HG03460 (cell line): ENCODE data around the gene LAMC1.

ENCODE experiments used
- ATAC-seq: cut with Tn5 transposase; IDR thresholded peaks from one replicate; pipeline ENCODE4 v1.9.1; 2021; ENCODE audit not compliant: unreplicated experiment

The LAMC1 gene

DNA sequence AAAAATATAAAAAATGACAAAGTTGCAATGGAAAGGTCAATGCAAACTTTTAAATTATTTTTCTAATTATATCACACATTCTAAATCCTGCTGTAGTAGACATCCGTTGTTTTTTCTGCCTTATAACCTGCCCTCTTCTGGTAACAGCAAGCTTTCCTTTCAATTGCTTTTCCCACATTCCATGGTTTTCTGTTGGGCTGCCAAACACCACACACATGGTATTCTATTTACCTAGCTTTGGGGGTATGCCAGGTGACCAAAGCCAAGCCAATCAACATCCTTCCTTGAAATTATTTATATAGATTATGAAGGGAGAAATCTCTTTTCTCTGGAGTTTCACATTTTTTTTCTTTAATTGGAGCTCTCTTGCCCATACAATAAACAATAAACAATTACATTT, 3.4 kb upstream of the LAMC1 start:
- no peak for ATAC-seq

DNA sequence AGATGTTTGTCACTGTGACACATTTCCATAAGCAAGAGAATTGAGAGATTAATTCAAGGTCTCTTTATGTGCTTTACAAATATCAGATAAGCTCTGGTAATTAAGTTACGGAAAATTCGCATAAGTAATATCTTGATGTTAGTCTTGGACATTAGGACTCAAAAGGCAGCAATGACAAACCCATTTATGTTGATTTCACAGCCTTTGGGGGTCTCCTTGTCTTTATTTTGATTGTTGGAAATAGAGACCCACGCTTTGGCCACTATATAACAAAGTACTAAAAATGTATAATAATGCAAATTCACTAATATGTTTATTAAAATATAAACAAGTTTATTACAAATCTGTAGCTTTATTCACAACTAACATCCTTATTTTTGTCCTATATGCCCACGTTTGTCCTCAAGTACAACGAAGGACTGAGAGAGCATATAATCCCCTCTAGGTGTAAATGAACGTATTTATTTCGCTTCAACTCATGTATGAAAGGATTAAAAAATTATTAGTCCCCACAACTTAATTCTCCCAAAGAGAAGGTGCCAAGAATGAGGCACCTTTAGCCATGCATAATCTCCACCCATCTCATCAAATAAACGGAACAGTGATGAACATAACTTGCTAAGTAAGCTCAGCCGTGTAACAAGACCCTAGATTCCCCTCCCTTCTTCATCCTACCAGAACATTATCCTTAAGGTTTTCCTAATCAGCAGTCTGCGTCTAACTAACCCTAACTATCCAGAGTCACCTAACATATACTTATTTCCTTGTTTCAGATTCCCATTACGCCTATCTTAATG, 1.6 kb upstream of the LAMC1 start:
- ATAC-seq = no peak

DNA sequence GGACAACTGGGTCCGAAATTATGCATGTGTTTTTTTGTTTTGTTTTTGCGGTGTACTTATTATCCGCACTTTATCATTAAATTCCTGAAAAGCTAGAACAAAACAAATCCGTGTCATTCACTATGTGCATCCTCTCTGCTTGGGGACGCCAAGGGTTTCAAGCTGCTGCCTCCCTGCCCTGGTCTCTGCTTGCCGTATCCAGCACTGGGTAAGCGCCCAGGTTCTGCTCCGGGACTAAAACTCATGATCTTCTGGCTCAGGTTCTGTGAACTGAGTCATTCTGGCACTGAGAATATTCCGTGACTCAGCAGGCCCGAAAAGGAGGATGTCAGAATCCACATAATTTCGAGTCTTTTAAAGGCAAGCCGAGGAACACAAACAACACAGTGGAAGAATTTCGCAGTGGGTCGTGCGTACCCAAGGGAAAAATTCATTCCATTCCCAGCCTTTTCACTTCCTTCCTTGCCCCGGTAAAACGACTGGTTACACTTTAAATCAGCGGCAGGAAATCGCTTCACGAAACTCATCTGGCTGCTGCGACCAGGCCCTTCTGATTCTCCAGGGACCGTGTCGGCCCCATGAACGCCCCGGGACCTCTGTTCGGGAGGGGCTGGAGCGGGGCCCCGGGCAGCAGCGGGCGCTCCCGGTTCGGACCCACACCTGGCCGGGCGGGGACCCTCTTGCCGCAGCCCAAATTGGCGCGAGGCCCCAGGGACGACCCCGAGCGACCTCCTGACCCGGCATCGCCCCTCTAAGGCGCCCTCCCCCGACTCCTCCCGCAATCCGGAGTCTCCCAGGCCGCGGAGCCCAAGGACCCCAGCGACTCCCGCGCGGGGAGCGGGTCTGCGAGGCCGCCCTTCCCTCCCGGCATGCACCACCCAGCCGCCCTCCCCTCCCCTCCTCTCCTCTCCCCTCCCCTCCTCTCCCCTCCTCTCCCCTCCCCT, 746 bp upstream of the LAMC1 start:
- peak; percentile 46 for ATAC-seq

DNA sequence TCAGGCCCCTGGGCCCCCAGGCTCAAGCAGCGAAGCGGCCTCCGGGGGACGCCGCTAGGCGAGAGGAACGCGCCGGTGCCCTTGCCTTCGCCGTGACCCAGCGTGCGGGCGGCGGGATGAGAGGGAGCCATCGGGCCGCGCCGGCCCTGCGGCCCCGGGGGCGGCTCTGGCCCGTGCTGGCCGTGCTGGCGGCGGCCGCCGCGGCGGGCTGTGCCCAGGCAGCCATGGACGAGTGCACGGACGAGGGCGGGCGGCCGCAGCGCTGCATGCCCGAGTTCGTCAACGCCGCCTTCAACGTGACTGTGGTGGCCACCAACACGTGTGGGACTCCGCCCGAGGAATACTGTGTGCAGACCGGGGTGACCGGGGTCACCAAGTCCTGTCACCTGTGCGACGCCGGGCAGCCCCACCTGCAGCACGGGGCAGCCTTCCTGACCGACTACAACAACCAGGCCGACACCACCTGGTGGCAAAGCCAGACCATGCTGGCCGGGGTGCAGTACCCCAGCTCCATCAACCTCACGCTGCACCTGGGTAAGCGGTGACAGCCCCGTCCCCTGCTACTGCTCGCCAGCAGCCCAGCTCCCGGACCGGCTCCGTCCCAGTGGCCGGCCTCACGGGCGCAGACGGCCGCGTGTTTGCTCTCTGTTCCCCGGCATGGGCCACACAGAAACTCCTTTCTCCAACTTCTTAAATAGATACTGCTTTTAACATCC, 539 bp downstream of the LAMC1 start:
- peak; percentile 59 for ATAC-seq

DNA sequence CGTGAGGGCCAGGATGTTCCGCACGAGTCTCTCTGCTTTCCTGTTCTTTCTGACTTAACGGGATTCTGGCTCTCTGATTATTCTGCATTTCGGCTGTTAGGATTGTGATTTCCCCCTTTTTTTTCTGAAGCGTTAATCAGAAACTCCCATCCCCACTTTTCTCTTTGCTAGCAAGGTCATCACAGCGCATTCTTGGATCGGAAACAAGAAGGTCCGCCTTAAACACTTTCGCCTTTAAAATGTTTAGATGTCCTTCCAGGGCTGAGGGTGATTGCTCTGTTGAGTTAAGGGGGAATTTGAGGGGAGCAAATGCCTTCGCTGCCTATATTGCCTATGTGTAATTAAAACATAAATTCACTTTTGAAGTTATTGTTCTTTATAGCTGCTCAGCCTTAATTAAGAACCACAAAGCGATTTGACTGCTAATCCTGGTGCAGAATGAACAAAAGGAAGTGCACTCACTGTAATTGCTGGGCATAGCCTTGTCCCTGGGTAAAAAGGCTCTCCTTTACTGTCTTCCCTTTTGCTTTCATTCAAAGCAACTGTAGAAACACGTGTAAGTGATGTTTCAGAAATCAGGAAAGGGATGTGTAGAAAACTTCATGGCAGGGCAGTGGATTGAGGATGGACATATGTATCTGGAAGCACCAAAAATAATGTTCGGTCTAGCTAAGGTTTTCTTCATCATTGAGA, 1.2 kb downstream of the LAMC1 start:
- ATAC-seq = no peak

DNA sequence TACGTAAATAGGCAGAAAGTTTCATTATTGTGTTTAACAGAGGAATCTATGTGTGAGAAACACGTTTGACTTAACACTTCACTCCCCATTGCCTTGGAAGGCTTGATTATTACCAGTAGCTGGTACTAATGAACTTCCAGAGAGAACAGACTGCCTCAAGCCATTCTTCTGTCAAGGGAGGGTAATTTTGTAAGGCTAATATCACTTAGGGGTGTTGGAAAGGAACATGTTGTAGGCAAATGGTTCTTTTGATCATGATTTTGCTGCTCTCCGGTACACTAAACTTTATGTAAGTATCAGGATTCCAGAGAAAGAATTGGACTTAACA, 1.8 kb downstream of the LAMC1 start:
- no peak for ATAC-seq

DNA sequence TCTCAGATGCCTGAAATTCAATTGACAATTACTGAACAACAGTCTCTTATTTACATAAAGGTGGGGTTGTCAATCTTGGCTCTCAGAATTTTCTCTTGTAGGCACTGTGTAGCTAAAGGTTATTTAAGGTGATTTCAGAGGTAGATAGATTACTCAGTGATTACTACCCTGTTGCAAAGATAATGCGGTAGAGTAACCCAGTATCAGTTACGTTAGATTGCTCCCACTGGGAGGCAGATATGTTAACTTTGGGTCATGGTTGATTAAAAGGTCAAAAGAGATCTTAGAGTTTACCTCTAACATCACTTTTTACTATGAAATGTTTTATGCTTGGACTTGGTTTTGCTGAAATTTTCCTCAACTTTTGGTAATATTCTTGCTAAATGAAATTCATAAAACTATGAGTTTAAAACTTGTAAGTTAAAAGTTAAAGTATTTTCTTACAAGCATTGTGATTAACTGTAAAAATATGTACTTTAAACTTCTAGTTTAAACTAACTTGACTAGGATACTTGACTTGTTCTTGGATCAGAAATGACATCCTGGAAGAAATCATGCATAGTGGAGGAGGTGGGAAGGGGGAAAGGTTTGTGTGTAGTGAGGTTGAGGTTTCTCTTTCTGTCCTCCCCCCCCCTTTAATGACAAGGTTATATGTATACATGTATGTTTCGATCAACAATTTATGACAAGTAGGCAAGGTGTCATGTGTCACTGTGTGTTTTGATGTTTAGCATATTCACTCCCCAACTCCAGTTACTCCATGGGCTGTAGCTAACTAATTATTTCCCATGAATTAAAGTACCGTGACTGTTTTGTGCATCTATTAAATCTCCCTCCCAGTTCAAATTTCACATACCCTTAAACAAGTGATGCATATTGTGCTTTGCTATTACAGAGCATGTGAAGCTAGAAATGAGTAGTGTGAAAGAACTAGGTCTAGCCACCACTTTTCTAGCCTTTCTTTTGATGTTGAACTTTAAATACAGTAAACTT, 2.9 kb downstream of the LAMC1 start:
- no peak for ATAC-seq

DNA sequence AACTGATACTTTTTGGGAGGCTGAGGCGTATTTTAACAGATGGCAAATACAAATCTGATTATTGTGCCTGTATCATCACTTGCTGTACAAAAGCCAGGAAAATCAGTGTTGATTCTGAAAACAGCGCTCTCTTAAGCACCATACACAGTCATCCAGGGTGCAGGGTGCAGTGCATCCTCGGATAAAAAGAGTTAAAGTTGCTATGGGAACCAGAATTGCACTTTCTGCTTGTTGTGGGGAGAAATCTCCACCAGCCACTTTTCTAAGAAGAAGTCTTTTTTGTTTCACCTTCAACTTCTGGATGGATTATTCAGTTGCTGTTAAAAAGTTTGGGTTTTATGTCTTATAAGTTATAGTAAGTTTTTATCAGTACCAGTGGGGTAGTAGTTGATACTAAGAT, 3.8 kb downstream of the LAMC1 start:
- no peak for ATAC-seq

DNA sequence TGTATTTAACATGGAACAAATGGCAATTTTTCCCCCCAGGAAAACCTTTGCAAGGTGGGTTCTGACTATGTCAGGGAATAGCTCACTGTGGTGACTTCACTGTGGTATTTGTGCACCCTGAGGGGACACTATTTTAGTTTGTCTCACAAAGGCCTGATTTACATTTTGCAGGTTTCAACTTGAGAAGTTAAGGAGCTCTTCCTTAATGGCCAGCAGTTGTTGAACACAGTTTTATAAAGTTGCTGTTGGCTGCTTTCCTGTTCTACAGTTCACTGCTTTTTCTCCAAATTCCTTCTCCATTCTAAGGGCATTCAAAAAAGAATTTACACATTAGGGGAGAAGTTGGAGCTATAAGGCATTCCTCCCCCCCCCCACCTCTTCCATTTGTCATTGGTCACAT, 4.6 kb downstream of the LAMC1 start:
- no peak for ATAC-seq

DNA sequence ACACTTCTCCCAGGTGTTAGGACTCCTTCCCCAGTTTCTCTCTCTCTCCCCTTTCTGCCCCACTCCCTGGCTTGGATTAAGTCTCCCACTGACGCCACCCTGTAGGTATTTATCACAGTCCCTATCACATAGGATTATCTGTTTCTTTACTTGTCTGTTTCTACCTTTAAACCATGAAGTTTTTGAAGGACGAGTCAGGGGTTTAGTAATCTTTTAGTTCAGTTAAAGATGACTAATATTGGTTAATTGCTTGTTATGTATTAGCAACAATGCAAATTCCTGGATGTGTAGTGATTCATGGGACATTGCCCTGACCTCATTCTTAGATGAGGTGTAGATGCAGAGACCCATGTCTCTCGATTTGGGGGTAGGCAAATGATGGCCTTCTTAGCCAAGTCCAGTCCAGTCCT, 6.4 kb downstream of the LAMC1 start:
- no peak for ATAC-seq

DNA sequence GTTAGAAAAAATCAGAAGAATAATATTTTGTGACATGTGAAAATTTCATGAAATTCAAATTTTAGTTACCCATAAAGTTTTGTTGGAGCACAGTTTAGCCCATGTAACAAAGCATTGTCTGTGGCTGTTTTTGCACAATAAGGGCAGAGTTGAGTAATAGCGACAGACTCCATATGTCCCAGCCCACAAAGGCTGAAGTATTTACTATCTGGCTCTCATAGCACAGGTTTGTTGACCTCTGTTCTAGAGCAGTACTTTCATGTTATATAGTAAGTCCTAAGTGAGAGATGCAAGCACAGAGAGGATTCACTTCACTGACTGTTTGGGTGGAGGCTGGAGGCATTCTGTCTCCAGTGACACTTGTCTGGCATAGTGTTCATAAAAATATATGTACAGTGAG, 6.8 kb downstream of the LAMC1 start:
- no peak for ATAC-seq

DNA sequence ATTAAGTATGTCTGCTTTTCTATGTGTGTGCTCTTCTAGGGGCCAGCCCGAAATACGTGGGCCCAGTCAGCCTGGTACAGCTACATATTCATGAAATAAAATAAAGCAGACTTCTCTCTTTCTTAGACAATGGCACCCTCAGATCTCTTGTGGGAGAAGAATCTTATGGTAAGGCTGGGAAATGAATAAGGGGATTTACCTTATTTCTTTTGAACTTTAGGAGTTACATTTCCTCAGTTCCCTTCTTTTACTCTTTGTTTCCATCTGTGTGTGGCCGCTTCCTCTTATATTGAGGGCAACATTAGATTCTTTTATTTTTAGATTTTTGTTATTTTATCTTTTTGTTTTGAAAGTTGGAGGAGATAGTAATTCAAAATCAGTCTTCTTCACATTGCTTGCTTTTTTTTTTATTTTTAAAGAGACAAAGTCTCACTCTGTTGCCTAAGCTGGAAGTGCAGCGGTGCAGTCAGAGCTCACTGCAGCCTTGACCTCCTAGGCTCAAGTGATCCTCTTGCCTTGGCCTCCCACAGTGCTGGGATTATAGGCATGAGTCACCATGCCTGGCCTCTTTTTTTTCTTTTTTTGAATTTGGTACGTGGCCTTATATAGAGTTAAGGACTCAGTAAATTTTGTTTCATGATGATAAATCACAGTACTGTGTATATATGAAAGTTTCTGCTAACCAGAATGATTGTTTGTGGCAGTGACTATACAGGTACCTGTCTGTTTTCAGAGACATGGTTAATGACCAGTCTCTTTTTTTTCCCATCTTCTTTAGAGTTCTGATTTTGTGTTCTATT, 9.1 kb downstream of the LAMC1 start:
- no peak for ATAC-seq

DNA sequence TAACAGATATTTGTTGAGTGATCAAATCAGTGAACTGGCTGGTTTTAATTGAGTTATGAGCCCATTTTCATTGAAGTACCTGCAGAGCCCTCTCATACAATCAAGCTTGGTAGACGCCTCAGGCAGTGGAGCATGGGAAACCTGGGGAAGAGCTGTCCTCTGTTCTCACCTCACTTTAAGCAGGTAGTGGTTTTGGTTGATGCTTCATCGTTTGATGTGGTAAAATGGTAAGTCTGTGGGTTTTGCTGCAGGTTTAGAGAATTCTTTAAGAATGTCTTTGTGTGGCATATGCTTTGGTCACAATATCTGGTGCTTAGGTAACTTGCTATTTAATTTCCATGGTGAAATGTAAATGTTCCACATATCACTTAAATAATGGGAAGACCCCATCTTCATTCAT, 10.0 kb downstream of the LAMC1 start:
- ATAC-seq = no peak

DNA sequence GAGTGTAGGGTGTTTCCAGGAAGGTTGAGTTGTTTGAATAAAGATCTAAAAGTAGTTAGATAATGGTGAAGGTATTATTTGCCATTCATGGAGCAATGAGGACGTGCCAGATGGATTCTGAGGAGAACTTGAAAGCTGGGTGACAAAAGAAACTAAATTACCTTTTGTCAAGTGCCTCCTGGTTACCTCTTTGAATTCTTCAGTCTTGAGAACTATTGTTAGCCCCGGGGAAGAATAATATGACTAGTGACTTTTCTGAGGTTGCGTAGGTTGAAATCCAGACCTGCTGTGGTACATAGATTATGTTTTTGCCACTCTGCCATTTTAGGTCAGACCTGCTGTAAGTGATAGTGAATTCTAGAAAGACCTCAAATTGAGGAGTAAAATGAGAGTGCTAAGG, 11.5 kb downstream of the LAMC1 start:
- ATAC-seq = no peak

DNA sequence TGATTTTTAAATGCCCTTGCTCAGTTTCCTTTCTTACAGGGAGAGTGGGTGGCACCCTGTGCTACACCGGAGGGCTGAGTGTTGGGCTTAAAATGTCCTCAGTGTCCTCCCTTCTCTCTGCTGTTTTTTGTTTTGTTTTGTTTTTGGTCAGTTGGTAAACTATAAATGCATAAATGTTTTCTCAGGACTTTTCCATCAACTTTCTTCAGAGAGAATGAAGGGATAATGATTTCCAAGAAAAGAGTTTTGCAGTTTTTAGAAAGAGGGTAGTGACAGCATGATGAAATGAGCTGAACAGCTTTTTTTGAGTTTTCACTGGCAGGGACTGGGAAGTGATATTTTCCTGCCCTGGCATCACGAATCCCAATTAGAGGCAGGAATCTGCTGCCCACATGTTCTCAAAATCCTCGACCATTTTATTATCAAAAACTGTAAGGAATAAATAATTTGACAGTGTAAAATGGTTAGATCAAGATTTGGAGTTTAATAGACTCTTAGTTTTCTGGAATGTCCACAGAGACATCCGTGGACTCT, 15.2 kb downstream of the LAMC1 start:
- ATAC-seq = no peak

DNA sequence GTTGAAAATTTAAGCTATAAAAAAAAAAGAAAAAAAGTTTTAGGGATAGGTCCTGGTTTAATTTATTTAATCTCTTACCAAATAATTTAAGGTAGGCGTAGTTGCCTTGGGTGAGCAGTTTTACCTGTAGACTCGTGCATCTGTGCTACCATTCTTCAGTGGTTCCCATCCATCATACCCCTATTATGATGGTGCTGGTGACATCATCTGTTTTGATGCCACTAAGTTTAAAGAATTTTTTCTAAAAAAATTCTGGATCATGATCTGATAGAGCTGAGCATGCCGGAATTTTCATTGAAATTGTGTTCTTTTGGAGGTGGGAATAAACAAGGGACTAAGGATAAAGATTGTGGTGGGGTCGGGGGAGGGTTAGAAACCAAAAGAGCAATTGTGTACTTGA, 15.7 kb downstream of the LAMC1 start:
- no peak for ATAC-seq

DNA sequence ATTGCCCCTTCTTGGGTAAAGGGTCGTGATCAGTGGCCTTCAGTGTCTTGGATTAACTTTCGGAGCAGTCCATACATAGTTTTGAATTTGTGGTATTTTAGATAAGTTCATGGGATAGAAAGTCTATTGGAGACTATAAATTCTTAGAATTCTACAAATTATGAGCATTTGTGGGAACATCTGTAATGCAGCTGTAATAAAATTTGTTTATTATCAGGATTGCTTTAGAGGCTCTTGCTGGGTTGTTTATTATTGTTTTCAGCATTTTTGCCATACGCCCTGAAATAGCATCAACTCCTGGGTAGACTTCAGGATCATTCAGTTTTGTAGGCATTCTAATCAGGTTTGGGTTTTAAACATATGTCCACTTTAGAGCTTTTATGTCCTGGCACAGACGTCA, 16.1 kb downstream of the LAMC1 start:
- ATAC-seq = no peak

DNA sequence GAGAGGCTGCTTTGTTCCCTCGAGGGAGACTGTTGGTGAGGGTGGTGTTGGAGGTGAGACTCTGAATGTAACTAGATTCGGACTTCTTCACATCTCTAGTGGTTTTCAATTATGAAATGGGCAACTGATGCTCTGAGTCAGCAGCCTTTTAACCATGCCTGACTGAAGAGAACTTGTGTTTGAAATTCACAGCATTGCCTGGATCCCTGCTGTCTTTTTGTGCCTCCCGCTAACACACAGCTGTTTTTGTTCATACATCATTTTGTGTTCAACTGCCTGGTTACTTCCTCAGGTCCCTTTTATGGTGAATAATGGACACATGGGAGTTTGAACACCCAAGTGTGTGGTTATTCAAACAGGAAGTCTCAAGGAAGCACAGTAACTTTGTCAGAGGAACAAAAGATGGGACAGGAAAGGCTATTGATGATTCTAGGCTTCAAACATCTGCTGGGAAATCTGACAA, 16.8 kb downstream of the LAMC1 start:
- no peak for ATAC-seq

DNA sequence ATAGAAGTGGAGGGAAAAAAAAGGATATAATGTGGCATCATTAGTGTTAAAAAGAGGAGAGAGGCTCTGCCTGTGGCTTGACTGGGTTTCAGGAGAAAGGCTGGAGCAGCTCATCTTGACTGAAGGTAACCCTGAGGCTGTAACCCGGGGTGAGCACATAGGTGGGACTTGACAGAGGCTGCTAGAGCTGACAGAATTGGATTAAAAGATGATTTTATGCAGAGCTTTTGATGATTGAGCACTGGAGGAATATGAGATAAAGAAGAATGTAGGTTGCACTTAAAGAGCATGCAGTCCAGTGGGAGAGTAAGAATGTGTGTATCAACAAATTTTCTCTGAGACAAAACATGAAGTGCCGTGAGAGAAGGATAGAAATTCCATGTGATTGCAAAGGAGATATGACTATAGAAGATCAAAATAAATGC, 17.3 kb downstream of the LAMC1 start:
- no peak for ATAC-seq
